Thoracic aorta (tissue), 2 donors: Measurements from ENCODE around the gene SLC29A1. TPM values are rescaled to one million over a fixed set of nuclear protein-coding genes. Genes with fewer than 3 reads are reported as not detected.

Source experiments
- ATAC-seq: fragments of 150-250 bp; one replicate; pipeline ENCODE4 v1.8.0; 2017; ENCODE audit warnings: low read depth; ENCODE audit not compliant: insufficient number of reproducible peaks, low FRiP score
- DNase-seq: peaks from one replicate; pipeline ENCODE4 v3.0.0-alpha.2; 2020; ENCODE audit warnings: low spot score
- H3K27ac ChIP-seq, 2 donors: fragments of 200-600 bp; sonication (generic); 1 replicate in 1 of 2; 2 replicates in 1 of 2; pipeline ENCODE4 v1.5.1; 2016; ENCODE audit warnings: mild to moderate bottlenecking in 2 of 2, moderate library complexity in 2 of 2
- H3K27me3 ChIP-seq: fragments of 200-600 bp; sonication (generic); replicated peaks from 2 replicates; pipeline ENCODE4 v1.6.0; 2016; ENCODE audit warnings: mild to moderate bottlenecking; ENCODE audit not compliant: insufficient read depth
- H3K36me3 ChIP-seq: fragments of 200-600 bp; sonication (generic); one replicate; pipeline ENCODE4 v1.5.1; 2016
- H3K4me1 ChIP-seq, 2 donors: fragments of 200-600 bp; sonication (generic); 1 replicate in 1 of 2; 2 replicates in 1 of 2; pipeline versions ENCODE4 v1.5.1 to v1.6.0; 2016; ENCODE audit warnings: low read depth in 2 of 2, mild to moderate bottlenecking in 1 of 2; ENCODE audit not compliant: control insufficient read depth in 1 of 2
- H3K4me3 ChIP-seq: fragments of 200-600 bp; sonication (generic); 2 replicates; pipeline ENCODE4 v1.5.1; 2016; ENCODE audit warnings: mild to moderate bottlenecking
- H3K9me3 ChIP-seq: fragments of 200-600 bp; sonication (generic); 2 replicates; pipeline ENCODE4 v1.5.1; 2016
- CTCF ChIP-seq: fragments of 200-600 bp; sonication (generic); IDR thresholded peaks from one replicate; pipeline ENCODE4 v1.5.1; 2019; ENCODE audit warnings: antibody characterized with exemption
- total RNA-seq, 2 donors: library from RNA; depleted of rRNA; stranded (reverse); fragments of >200 nt; gene quantifications; one replicate each; pipeline versions ENCODE4 v1.1.0 to v1.2.3, GENCODE V29; 2016

The SLC29A1 gene
- total RNA-seq, 2 donors from 2014 or later, result 132 to 172 TPM

GRCh38 chr6:44273617-44274016, 50.2 kb downstream of the SLC29A1 start:
- H3K9me3 ChIP-seq, result no peaks in the 10 kb centered on the region
- TF ChIP-seq CTCF, result no peak
- no peak for ATAC-seq
- H3K4me3 ChIP-seq, result no peak overlapping the region
- no peaks in the 10 kb centered on the region for H3K36me3 ChIP-seq
- DNase-seq, result no peak
- peaks cover 4% of the 10 kb centered on the region for H3K27me3 ChIP-seq
- H3K27ac ChIP-seq, result no peak overlapping the region
- peaks cover 0 to 15% of the 10 kb centered on the region in 2 donors for H3K4me1 ChIP-seq

GRCh38 chr6:44275271-44275748, 51.9 kb downstream of the SLC29A1 start:
- no peak for TF ChIP-seq CTCF
- Histone ChIP-seq H3K9me3 (no peaks in the 10 kb centered on the region), H3K27ac (no peak overlapping the region), H3K4me3 (peak overlapping the region; percentile 64), H3K36me3 (no peaks in the 10 kb centered on the region), H3K4me1 (peaks cover 0 to 15% of the 10 kb centered on the region in 2 donors), H3K27me3 (no peaks in the 10 kb centered on the region)
- DNase-seq (no peak), ATAC-seq (no peak)

GRCh38 chr6:44275749-44276648, 52.6 kb downstream of the SLC29A1 start:
- Histone ChIP-seq H3K27ac (no peak overlapping the region), H3K9me3 (no peaks in the 10 kb centered on the region), H3K4me3 (peak overlapping the region; percentile 64), H3K27me3 (no peaks in the 10 kb centered on the region), H3K36me3 (no peaks in the 10 kb centered on the region), H3K4me1 (peaks cover 0 to 15% of the 10 kb centered on the region in 2 donors)
- DNase-seq (no peak), ATAC-seq (no peak)
- no peak for TF ChIP-seq CTCF

GRCh38 chr6:44276667-44277640, 53.6 kb downstream of the SLC29A1 start:
- no peak overlapping the region for H3K4me3 ChIP-seq
- H3K27ac ChIP-seq, result no peak overlapping the region
- H3K9me3 ChIP-seq, result no peaks in the 10 kb centered on the region
- DNase-seq, result no peak
- no peaks in the 10 kb centered on the region for H3K27me3 ChIP-seq
- no peaks in the 10 kb centered on the region for H3K36me3 ChIP-seq
- peaks cover 0 to 14% of the 10 kb centered on the region in 2 donors for H3K4me1 ChIP-seq
- no peak for TF ChIP-seq CTCF
- no peak for ATAC-seq

- TF ChIP-seq CTCF, result no peak
- ATAC-seq, result no peak
- no peak for DNase-seq
- H3K36me3 ChIP-seq, result no peaks in the 10 kb centered on the region
- no peak overlapping the region for H3K4me3 ChIP-seq
- H3K27ac ChIP-seq, result no peak overlapping the region
- no peaks in the 10 kb centered on the region for H3K27me3 ChIP-seq
- H3K4me1 ChIP-seq, result peaks cover 0 to 11% of the 10 kb centered on the region in 2 donors
- H3K9me3 ChIP-seq, result no peaks in the 10 kb centered on the region
Observed at GRCh38 chr6:44277763-44278162, 54.4 kb downstream of the SLC29A1 start.
